DMS53 (cell line): ENCODE data around the gene HES2.
"Not testable (repeated sequence)": the region's sequence is repeated elsewhere in the genome, so short reads cannot be mapped to it uniquely, and the experiment has no call there.

Experiments used
- DNase-seq: peaks from one replicate; lab custom pipeline; 2025; lab: John Stamatoyannopoulos, UW

Gene HES2

GRCh38 chr1:6454856-6455751 lies 35.4 kb upstream of the HES2 start:
- DNase-seq = peak; percentile 55

- not testable (repeated sequence) for DNase-seq
These were observed 34.5 kb upstream of the HES2 start for GRCh38 chr1:6453895-6454855.

- peak; percentile 33 for DNase-seq
These were observed 31.2 kb upstream of the HES2 start for GRCh38 chr1:6450943-6451373.

GRCh38 chr1:6450486-6450885 lies 30.8 kb upstream of the HES2 start:
- DNase-seq = not testable (repeated sequence)

- no peak for DNase-seq
These were observed 30.3 kb upstream of the HES2 start for GRCh38 chr1:6450005-6450450.

GRCh38 chr1:6448749-6449631 lies 29.3 kb upstream of the HES2 start:
- peak; percentile 83 for DNase-seq

- peak; percentile 96 for DNase-seq
These were observed 28.4 kb upstream of the HES2 start for GRCh38 chr1:6447818-6448748.

GRCh38 chr1:6447016-6447817 lies 27.5 kb upstream of the HES2 start:
- peak; percentile 75 for DNase-seq

GRCh38 chr1:6446665-6447015 lies 26.9 kb upstream of the HES2 start:
- no peak for DNase-seq

GRCh38 chr1:6445929-6446328 lies 26.2 kb upstream of the HES2 start:
- not testable (repeated sequence) for DNase-seq

- DNase-seq = peak; percentile 88
These were observed 25.5 kb upstream of the HES2 start for GRCh38 chr1:6445062-6445763.

- DNase-seq = no peak
These were observed 24.7 kb upstream of the HES2 start for GRCh38 chr1:6444377-6444776.

- DNase-seq = no peak
These were observed 23.8 kb upstream of the HES2 start for GRCh38 chr1:6443339-6444115.

GRCh38 chr1:6441586-6441985 lies 21.9 kb upstream of the HES2 start:
- no peak for DNase-seq

GRCh38 chr1:6440198-6441126 lies 20.7 kb upstream of the HES2 start:
- peak; percentile 89 for DNase-seq

- peak; percentile 88 for DNase-seq
These were observed 18.4 kb upstream of the HES2 start for GRCh38 chr1:6438047-6438525.
